Choroid plexus epithelial cell (primary cell): ENCODE data around the gene MAPK4.
"Not testable (repeated sequence)": the region's sequence is repeated elsewhere in the genome, so short reads cannot be mapped to it uniquely, and the experiment has no call there.

Experiments used
- DNase-seq: peaks from one replicate; pipeline ENCODE4 v3.0.0-alpha.2; 2010; ENCODE audit warnings: low read depth
- H3K4me3 ChIP-seq: 2 replicates; pipeline ENCODE4 v1.5.1; 2011; ENCODE audit warnings: low read depth, mild to moderate bottlenecking, control low read depth, low read length, moderate library complexity
- TF ChIP-seq, protein P1 (sequence below): conservative IDR thresholded peaks from 2 replicates; pipeline ENCODE4 v1.5.1; 2011; ENCODE audit warnings: low read depth, mild to moderate bottlenecking, control low read depth, inconsistent platforms, low read length, moderate library complexity

Gene MAPK4

GRCh38 chr18:50563376-50563775 lies 3.5 kb downstream of the MAPK4 start:
- DNase-seq = no peak
- no peak overlapping the region for H3K4me3 ChIP-seq
- TF ChIP-seq, protein P1, sequence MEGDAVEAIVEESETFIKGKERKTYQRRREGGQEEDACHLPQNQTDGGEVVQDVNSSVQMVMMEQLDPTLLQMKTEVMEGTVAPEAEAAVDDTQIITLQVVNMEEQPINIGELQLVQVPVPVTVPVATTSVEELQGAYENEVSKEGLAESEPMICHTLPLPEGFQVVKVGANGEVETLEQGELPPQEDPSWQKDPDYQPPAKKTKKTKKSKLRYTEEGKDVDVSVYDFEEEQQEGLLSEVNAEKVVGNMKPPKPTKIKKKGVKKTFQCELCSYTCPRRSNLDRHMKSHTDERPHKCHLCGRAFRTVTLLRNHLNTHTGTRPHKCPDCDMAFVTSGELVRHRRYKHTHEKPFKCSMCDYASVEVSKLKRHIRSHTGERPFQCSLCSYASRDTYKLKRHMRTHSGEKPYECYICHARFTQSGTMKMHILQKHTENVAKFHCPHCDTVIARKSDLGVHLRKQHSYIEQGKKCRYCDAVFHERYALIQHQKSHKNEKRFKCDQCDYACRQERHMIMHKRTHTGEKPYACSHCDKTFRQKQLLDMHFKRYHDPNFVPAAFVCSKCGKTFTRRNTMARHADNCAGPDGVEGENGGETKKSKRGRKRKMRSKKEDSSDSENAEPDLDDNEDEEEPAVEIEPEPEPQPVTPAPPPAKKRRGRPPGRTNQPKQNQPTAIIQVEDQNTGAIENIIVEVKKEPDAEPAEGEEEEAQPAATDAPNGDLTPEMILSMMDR = no peak

DNA sequence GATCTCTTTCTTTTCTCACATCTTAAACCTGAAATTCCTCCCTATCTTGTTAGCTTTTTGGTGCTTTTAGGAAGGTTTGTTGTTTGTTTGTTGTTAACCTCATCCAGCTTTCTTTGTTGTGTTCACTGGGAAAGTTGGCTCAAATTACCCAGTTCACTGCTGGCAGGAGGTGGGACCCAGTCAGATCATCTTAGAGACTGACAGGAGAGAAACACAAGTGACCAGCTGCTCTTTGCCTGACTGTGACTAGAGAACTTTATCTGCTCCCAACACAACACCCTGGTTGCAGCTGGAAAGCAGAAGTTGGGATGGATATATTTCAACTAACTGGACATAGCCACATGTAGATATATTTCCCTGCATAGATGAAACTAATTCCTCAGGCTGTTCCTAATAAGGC lies 10.0 kb downstream of the MAPK4 start:
- no peak for DNase-seq
- H3K4me3 ChIP-seq = no peak overlapping the region
- TF ChIP-seq, protein P1 = no peak

DNA sequence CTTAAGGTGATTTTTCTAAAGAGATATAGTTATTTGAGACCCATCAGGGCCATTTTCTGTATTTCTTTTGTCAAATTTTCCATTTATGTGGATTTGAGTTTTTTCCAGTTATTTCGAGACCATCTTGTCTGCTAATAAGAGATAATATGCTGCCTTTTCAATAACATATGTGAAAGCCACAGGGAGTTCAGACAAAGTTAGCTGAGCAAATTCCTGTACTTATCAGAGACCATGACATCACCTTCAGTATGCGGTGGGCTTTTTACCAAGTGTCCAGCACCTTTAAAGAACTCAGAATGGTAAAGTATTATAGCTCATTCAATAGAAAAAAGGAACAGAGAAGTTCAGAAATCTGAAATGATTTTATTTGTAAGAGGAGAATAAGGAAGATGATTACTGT lies 11.7 kb downstream of the MAPK4 start:
- TF ChIP-seq, protein P1 = no peak
- H3K4me3 ChIP-seq = no peak overlapping the region
- DNase-seq = no peak

DNA sequence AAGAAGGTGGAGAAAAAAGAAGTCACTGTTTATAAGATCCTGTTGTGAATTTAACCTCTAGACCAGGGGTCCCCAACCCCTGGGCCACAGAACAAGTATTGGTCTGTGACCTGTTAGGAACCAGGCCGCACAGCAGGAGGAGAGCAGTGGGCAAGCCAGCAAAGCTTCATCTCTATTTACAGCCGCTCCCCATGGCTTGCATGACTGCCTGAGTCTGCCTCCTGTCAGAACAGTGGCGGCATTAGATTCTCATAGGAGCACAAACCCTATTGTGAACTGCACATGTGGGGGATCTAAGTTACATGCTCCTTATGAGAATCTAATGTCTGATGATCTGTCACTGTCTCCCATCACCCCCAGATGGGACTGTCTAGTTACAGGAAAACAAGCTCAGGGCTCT lies 13.3 kb downstream of the MAPK4 start:
- not testable (repeated sequence) for DNase-seq, H3K4me3 ChIP-seq

DNA sequence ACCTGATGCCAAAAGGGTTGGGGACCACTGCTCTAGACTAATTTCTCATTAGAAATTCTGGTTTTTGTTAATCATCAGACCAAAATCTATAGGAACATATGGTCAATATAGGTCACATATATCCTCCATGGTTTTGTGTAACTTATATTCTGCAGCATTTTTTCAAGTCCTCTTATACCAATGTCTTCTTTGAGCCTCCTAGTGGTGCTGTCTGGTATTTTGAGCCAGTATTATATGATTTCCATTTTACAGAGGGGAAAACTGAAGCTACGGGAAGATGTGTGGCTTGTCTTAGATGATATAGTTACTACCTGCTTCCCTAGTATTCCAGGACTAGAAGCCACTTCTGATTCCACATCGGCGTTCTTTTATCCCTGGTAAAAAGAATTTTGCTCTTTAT lies 13.8 kb downstream of the MAPK4 start:
- DNase-seq = peak; percentile 6
- H3K4me3 ChIP-seq = no peak overlapping the region
- TF ChIP-seq, protein P1 = peak; percentile 38

- TF ChIP-seq, protein P1 = no peak
- H3K4me3 ChIP-seq = no peak overlapping the region
Measured at GRCh38 chr18:50578030-50578429, 18.1 kb downstream of the MAPK4 start.

DNA sequence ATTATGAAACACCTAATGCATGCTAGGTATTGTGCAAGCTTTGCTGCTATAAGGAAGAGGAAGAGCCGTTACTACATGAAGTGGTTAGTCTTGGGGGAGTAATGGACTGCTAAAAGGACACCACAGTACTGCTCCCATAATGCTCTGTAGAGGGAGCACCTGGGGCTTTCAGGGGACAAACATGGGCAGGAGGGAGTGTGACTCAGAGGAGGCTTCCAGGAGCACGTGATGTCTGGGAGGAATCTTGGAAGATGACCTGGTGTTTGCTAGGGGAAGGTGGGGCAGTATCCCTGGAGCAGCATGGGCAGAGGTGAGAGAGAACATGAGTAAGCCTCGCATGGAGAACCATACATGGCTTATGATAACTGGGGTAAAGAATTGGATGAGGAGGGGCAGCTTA lies 18.8 kb downstream of the MAPK4 start:
- H3K4me3 ChIP-seq = no peak overlapping the region
- DNase-seq = no peak
- TF ChIP-seq, protein P1 = no peak

More at GRCh38 chr18:50578030-50578429, 18.1 kb downstream of the MAPK4 start:
- DNase-seq = no peak
